K562 (cell line): ENCODE measurements around the gene NUP107. TPM values are rescaled to one million over a fixed set of nuclear protein-coding genes. Genes with fewer than 3 reads are reported as not detected.

Source experiments
- BACH1 ChIP-seq: fragments of 200-800 bp; sonication (Bioruptor generic); IDR thresholded peaks from 2 replicates; pipeline ENCODE4 v1.6.1; 2016; ENCODE audit warnings: missing genetic modification characterization, missing compliant biosample characterization
- CGGBP1 ChIP-seq: fragments of 250-450 bp; sonication (Bioruptor Pico); IDR thresholded peaks from 2 replicates; pipeline ENCODE4 v1.9.0; 2021; ENCODE audit warnings: mild to moderate bottlenecking
- E2F3 ChIP-seq: fragments of 250-450 bp; sonication (Bioruptor Pico); IDR thresholded peaks from 2 replicates; pipeline ENCODE4 v1.4.0; 2020; ENCODE audit warnings: mild to moderate bottlenecking
- EP400 ChIP-seq: fragments of 450-650 bp; IDR thresholded peaks from 2 replicates; pipeline ENCODE4 v1.6.1; 2017; ENCODE audit warnings: antibody characterized with exemption, mild to moderate bottlenecking, moderate library complexity
- NFE2L1 ChIP-seq: fragments of 450-650 bp; IDR thresholded peaks from 2 replicates; pipeline ENCODE4 v1.6.1; 2016; ENCODE audit warnings: missing genetic modification characterization, low read depth, mild to moderate bottlenecking, missing compliant biosample characterization, moderate library complexity, borderline replicate concordance
- SLC30A9 ChIP-seq: fragments of 250-450 bp; sonication (Bioruptor Pico); IDR thresholded peaks from 2 replicates; pipeline ENCODE4 v1.8.0; 2022; ENCODE audit warnings: mild to moderate bottlenecking, moderate library complexity
- THRA ChIP-seq: fragments of 450-650 bp; IDR thresholded peaks from 2 replicates; pipeline ENCODE4 v1.6.1; 2017; ENCODE audit warnings: mild to moderate bottlenecking, moderate library complexity
- UBTF ChIP-seq, 2 experiments: IDR thresholded peaks; 2 replicates each; pipeline ENCODE4 v1.6.1; 2012; ENCODE audit warnings: improper control_type of control experiment in 2 of 2, low read depth in 2 of 2, low read length in 2 of 2, borderline replicate concordance in 1 of 2
- WHSC1 ChIP-seq: IDR thresholded peaks from one replicate; pipeline ENCODE4 v1.6.1; 2012; ENCODE audit warnings: low read length, control low read depth, inconsistent platforms
- ZBTB12 ChIP-seq: fragments of 250-450 bp; sonication (Bioruptor Pico); IDR thresholded peaks from 2 replicates; pipeline ENCODE4 v1.4.0; 2020
- ZFP36 ChIP-seq: fragments of 150-350 bp; IDR thresholded peaks from 2 replicates; pipeline ENCODE4 v1.6.1; 2018; ENCODE audit warnings: low read length, low read depth; ENCODE audit not compliant: partially characterized antibody
- ZNF449 ChIP-seq: fragments of 250-450 bp; sonication (Bioruptor Pico); IDR thresholded peaks from 2 replicates; pipeline ENCODE4 v1.8.0; 2022; ENCODE audit warnings: moderate library complexity, mild to moderate bottlenecking, inconsistent platforms
- ZNF609 ChIP-seq: sonication (generic); formaldehyde crosslinking; IDR thresholded peaks from 2 replicates; pipeline ENCODE4 v1.8.1; 2023; ENCODE audit warnings: missing genetic modification reagents, mild to moderate bottlenecking, borderline replicate concordance
- ZNF79 ChIP-seq: fragments of 250-450 bp; sonication (Bioruptor Pico); IDR thresholded peaks from 2 replicates; pipeline ENCODE4 v1.4.0; 2020; ENCODE audit warnings: low read depth, mild to moderate bottlenecking, moderate library complexity
- polyA plus RNA-seq, 8 experiments: library from polyadenylated mRNA; depleted of rRNA in 4 of 8; stranded (reverse) in 5 of 8; unstranded in 3 of 8; fragments of >200 nt; fragmentation: Nextera tagmentation in 2 of 8; fragmentation: Illumina TruSeq in 1 of 8; extraction: Ambion mirVana in 2 of 8; extraction: Trizol in 1 of 8; gene quantifications; 2 replicates each; pipeline versions ENCODE4 v1.2.1 to v1.2.3, GENCODE V29; 2011 to 2014; ENCODE audit warnings: inconsistent platforms in 1 of 8, missing spikeins in 1 of 8
- total RNA-seq, 7 experiments: library from RNA; depleted of rRNA in 6 of 7; stranded (reverse); fragments of >200 nt in 6 of 7; fragmentation: Illumina TruSeq in 2 of 7; extraction: Trizol in 2 of 7; gene quantifications; 2 replicates each; pipeline versions ENCODE4 v1.2.1 to v1.2.3, GENCODE V29; 2011 to 2021; ENCODE audit warnings: low replicate concordance in 1 of 7

Gene NUP107
- total and polyA plus RNA-seq, 9 of the 15 experiments (the other 6 are each of a cell fraction or from before 2014, with no cell fraction given): 129 to 277 (median 199) TPM

GRCh38 chr12:68686595-68687521, at the start of gene NUP107 (continued):
- TF ChIP-seq ZBTB12 (CRISPR knock-in tag) (peak; percentile 41; the same call in 1 of the 2 replicates), CGGBP1 (CRISPR knock-in tag) (no peak), THRA (no peak), NFE2L1 (no peak), UBTF (IDR thresholded peaks at IDR 0.05; ENCODE audit: borderline replicate concordance in 1 of 2, low read depth in 2 of 2, low read length in 2 of 2) (no peak), ZNF609 (no peak), ZFP36 (peak; percentile 4), ZNF449 (CRISPR knock-in tag) (no peak), BACH1 (tag) (no peak), SLC30A9 (CRISPR knock-in tag) (no peak), ZNF79 (CRISPR knock-in tag) (no peak), WHSC1 (no peak), E2F3 (CRISPR knock-in tag) (peak; percentile 85), EP400 (peak; percentile 97)
